B cell (primary cell): Measurements from ENCODE around the gene SCNM1. TPM values are rescaled to one million over a fixed set of nuclear protein-coding genes. Genes with fewer than 3 reads are reported as not detected.

Experiments used
- ATAC-seq: fragments of 200-7000 bp; cut with Tn5 transposase; one replicate; pipeline ENCODE4 v1.10.0; 2021; ENCODE audit warnings: low read depth, mild to moderate bottlenecking, moderate number of reproducible peaks, moderate library complexity
- CTCF ChIA-PET: fragments of 350-600 bp; sonication (Branson Sonifier 250); formaldehyde crosslinking; loops from one replicate; lab custom pipeline; 2021; ENCODE audit warnings: antibody characterized with exemption, inconsistent platforms; lab: Charles Lee
- POLR2A ChIA-PET: fragments of 350-600 bp; sonication (Branson Sonifier 250); formaldehyde crosslinking; loops from one replicate; lab custom pipeline; 2021; ENCODE audit warnings: antibody characterized with exemption; lab: Charles Lee
- DNase-seq: peaks from one replicate; pipeline ENCODE4 v3.0.0; 2013
- H2AFZ ChIP-seq: 2 replicates; pipeline ENCODE4 v1.6.1; 2012; ENCODE audit warnings: mild to moderate bottlenecking, low read depth, low read length; ENCODE audit not compliant: insufficient read depth, poor library complexity, severe bottlenecking
- H3K27ac ChIP-seq, 2 donors: 1 replicate in 1 of 2; 2 replicates in 1 of 2; pipeline ENCODE4 v1.5.1; 2012 to 2013; ENCODE audit warnings: low read length in 2 of 2, mild to moderate bottlenecking in 2 of 2, moderate library complexity in 1 of 2
- H3K27me3 ChIP-seq, 4 experiments: fragments of 200-600 bp in 1 of 4; sonication (generic) in 1 of 4; replicated peaks in 1 of 4; 1 replicate in 2 of 4; 2 replicates in 2 of 4; pipeline versions ENCODE4 v1.6.1 to v1.7.0; 2013 to 2016; ENCODE audit warnings: low read length in 3 of 4, mild to moderate bottlenecking in 2 of 4, mixed read lengths in 1 of 4, moderate library complexity in 1 of 4; ENCODE audit not compliant: insufficient read depth in 4 of 4, control insufficient read depth in 3 of 4; ENCODE audit errors: control extremely low read depth in 1 of 4
- H3K36me3 ChIP-seq, 2 experiments: replicated peaks in 1 of 2; 1 replicate in 1 of 2; 2 replicates in 1 of 2; pipeline versions ENCODE4 v1.6.1 to v1.7.1; 2013; ENCODE audit warnings: low read length in 1 of 2; ENCODE audit not compliant: insufficient read depth in 2 of 2, control insufficient read depth in 1 of 2; ENCODE audit errors: control extremely low read depth in 1 of 2, extremely low read depth in 1 of 2
- H3K4me1 ChIP-seq, 2 donors: fragments of 200-600 bp in 1 of 2; sonication (generic) in 1 of 2; 1 replicate in 1 of 2; 2 replicates in 1 of 2; pipeline versions ENCODE4 v1.5.1 to v1.6.1; 2013 to 2017; ENCODE audit warnings: low read length in 2 of 2; ENCODE audit not compliant: control insufficient read depth in 2 of 2, insufficient read depth in 2 of 2
- H3K4me2 ChIP-seq: replicated peaks from 2 replicates; pipeline ENCODE3; 2012; ENCODE audit warnings: mild to moderate bottlenecking, low read depth, low read length; ENCODE audit not compliant: poor library complexity, severe bottlenecking
- H3K4me3 ChIP-seq, 5 experiments: fragments of 200-600 bp in 1 of 5; sonication (generic) in 1 of 5; 1 replicate in 3 of 5; 2 replicates in 2 of 5; pipeline versions ENCODE4 v1.5.1 to v1.7.0; 2011 to 2016; ENCODE audit warnings: low read length in 4 of 5, mild to moderate bottlenecking in 4 of 5, low read depth in 2 of 5, control low read depth in 1 of 5, moderate library complexity in 1 of 5; ENCODE audit not compliant: insufficient read depth in 1 of 5; ENCODE audit errors: control extremely low read depth in 1 of 5, extremely low read depth in 1 of 5
- H3K79me2 ChIP-seq: fragments of 200-600 bp; sonication (generic); one replicate; pipeline ENCODE4 v1.6.0; 2016; ENCODE audit warnings: low read length; ENCODE audit not compliant: control insufficient read depth, insufficient read depth
- H3K9ac ChIP-seq: fragments of 200-600 bp; sonication (generic); 2 replicates; pipeline ENCODE4 v1.6.1; 2017; ENCODE audit warnings: mild to moderate bottlenecking, low read length, moderate library complexity
- H3K9me3 ChIP-seq, 3 donors: one replicate each; pipeline versions ENCODE4 v1.6.1 to v1.7.1; 2013; ENCODE audit warnings: low read length in 2 of 3; ENCODE audit not compliant: control insufficient read depth in 2 of 3, insufficient read depth in 1 of 3; ENCODE audit errors: control extremely low read depth in 1 of 3
- H4K20me1 ChIP-seq: 2 replicates; pipeline ENCODE4 v1.6.0; 2012; ENCODE audit warnings: mild to moderate bottlenecking, low read length; ENCODE audit not compliant: insufficient read depth, control insufficient read depth, poor library complexity, severe bottlenecking
- H3K27ac Mint-ChIP-seq: one replicate; pipeline ENCODE4 v1.8.0; 2021; ENCODE audit warnings: mixed read lengths
- H3K27me3 Mint-ChIP-seq: one replicate; pipeline ENCODE4 v1.8.0; 2021; ENCODE audit warnings: mixed read lengths
- H3K4me1 Mint-ChIP-seq: one replicate; pipeline ENCODE4 v1.8.0; 2021; ENCODE audit warnings: mixed read lengths
- H3K4me3 Mint-ChIP-seq: one replicate; pipeline ENCODE4 v1.8.0; 2021; ENCODE audit warnings: mixed read lengths
- H3K9me3 Mint-ChIP-seq: one replicate; pipeline ENCODE4 v1.8.0; 2022; ENCODE audit warnings: mixed read lengths; ENCODE audit not compliant: insufficient read depth
- CTCF ChIP-seq: fragments of 200-600 bp; IDR thresholded peaks from one replicate; pipeline ENCODE4 v1.8.0; 2022; ENCODE audit warnings: antibody characterized with exemption, mild to moderate bottlenecking
- EZH2 ChIP-seq: IDR thresholded peaks from 2 replicates; pipeline ENCODE4 v1.6.1; 2012; ENCODE audit warnings: borderline replicate concordance, low read depth, mild to moderate bottlenecking, moderate library complexity, low read length; ENCODE audit not compliant: insufficient read depth, poor library complexity, severe bottlenecking
- whole genome bisulfite sequencing: methylation state at CpG from one replicate; pipeline ENCODE4 v1.1.5; 2013; ENCODE audit warnings: missing lambda C conversion rate; ENCODE audit not compliant: insufficient coverage; 5-methylcytosine and 5-hydroxymethylcytosine counted together
- intact Hi-C: fragments of 100-400 bp; cut with micrococcal nuclease; formaldehyde crosslinking; loops from one replicate; pipeline ENCODE4 v1.10.0; 2022
- polyA plus RNA-seq: library from polyadenylated mRNA; depleted of rRNA; stranded (reverse); fragments of >200 nt; gene quantifications from 2 replicates; pipeline ENCODE4 v1.2.3, GENCODE V29; 2012
- total RNA-seq, 2 donors: library from RNA; stranded (reverse); fragments of 120-200 nt in 1 of 2; gene quantifications; 1 replicate in 1 of 2; 2 replicates in 1 of 2; pipeline versions ENCODE4 v1.2.3 to v1.2.4, GENCODE V29; 2013 to 2022

The SCNM1 gene
- total and polyA plus RNA-seq, 2 donors (not counting 1 experiment from before 2014, with no cell fraction given) = 46.5 to 53.6 TPM

GRCh38 chr1:151189637-151190445 is 23.9 kb downstream of the SCNM1 start, which contains the start of gene VPS72:
VPS72 (minus strand) TSS chr1:151190197; CDS start chr1:151190121, 76 bp downstream.
- DNase-seq (peak; percentile 91), ATAC-seq (peak; percentile 91)
- intact Hi-C loops = loop anchor here (1.0 to 2.0 kb wide), 4 partner anchors 9 to 209 kb away; partner anchors contain the start of genes LYSMD1, PSMB4 and RFX5
- ChIA-PET POLR2A (interaction anchor here (0.6 to 2.2 kb wide), 8 partner anchors 9 to 826 kb away, joined by 3 to 8 read pairs (median 4); partner anchors contain the start of genes LYSMD1, PIP5K1A, POGZ and RPRD2), CTCF (interaction anchor here (0.6 to 1.6 kb wide), 11 partner anchors 12 to 627 kb away, joined by 3 to 7 read pairs (median 3); partner anchors contain the start of genes PI4KB, PSMD4 and TMOD4)
- peak within 1 kb of the TSS; percentile 91 for H2AFZ ChIP-seq
- peak within 1 kb of the TSS; percentile 89 for H3K9ac ChIP-seq
- Mint-ChIP-seq H3K4me1 (peaks cover 26% of the 10 kb centered on the region), H3K27ac (peak within 1 kb of the TSS; percentile 95), H3K4me3 (peak within 1 kb of the TSS; percentile 96), H3K9me3 (no peaks in the 10 kb centered on the region), H3K27me3 (no peaks in the 10 kb centered on the region)
- H3K36me3 ChIP-seq = peaks cover 4 to 9% of the 10 kb centered on the region in 2 experiments
- peaks cover 13 to 22% of the 10 kb centered on the region in 2 donors for H3K4me1 ChIP-seq
- H3K4me3 ChIP-seq = peak within 1 kb of the TSS; percentile 55 to 92 (median 86)
- no peaks in the 10 kb centered on the region for H4K20me1 ChIP-seq
- H3K79me2 ChIP-seq = peaks cover 32% of the 10 kb centered on the region
- H3K9me3 ChIP-seq = no peaks in the 10 kb centered on the region
- H3K27me3 ChIP-seq = no peaks in the 10 kb centered on the region
- TF ChIP-seq EZH2 = no peak
- TF ChIP-seq CTCF = no peak
- peak within 1 kb of the TSS; percentile 75 to 91 for H3K27ac ChIP-seq
- peak within 1 kb of the TSS; percentile 81 for H3K4me2 ChIP-seq
- 1% methylated on average over 37 of the region's 42 CpGs for WGBS
